ENCODE data around the gene SMAD9. TPM values are rescaled to one million over a fixed set of nuclear protein-coding genes. Genes with fewer than 3 reads are reported as not detected.

Gene SMAD9
- total RNA-seq, 1 experiment from 2014 or later = 1.1 TPM

GRCh38 chr13:36862722-36863121 lies 57.3 kb downstream of the SMAD9 start:
- Histone ChIP-seq H4K5ac (ENCODE audit: insufficient read length, low read depth, low read length) (no peak overlapping the region), H3K4me2 (ENCODE audit: insufficient read depth, insufficient read length, low read length) (no peak overlapping the region), H3K18ac (ENCODE audit: insufficient read length, low read depth, low read length) (no peak overlapping the region), H3K4ac (ENCODE audit: low read depth, low read length) (no peak overlapping the region), H3T11ph (ENCODE audit: low read length) (no peak overlapping the region), H2BK15ac (ENCODE audit: low read depth, low read length) (no peak overlapping the region), H3K27me3 (ENCODE audit: insufficient read depth, low read length) (no peaks in the 10 kb centered on the region), H2AFZ (ENCODE audit: low read length) (no peak overlapping the region), H3K79me1 (ENCODE audit: insufficient read depth, low read depth, low read length, poor library complexity, severe bottlenecking) (no peaks in the 10 kb centered on the region), H2BK5ac (ENCODE audit: insufficient read length, low read length) (no peak overlapping the region), H4K91ac (ENCODE audit: insufficient read length, low read depth, low read length) (no peak overlapping the region), H2AK5ac (ENCODE audit: insufficient read length, low read length) (no peak overlapping the region), H2BK12ac (ENCODE audit: insufficient read length, low read depth, low read length) (no peak overlapping the region), H3K23me2 (ENCODE audit: insufficient read length, low read depth, low read length, poor library complexity, severe bottlenecking) (no peaks in the 10 kb centered on the region), H2BK120ac (ENCODE audit: low read depth, low read length, poor library complexity, severe bottlenecking) (no peak overlapping the region), H3K27ac (ENCODE audit: insufficient read length, low read depth, low read length) (no peak overlapping the region), H3K14ac (ENCODE audit: insufficient read depth, low read length) (no peak overlapping the region), H3K9me3 (ENCODE audit: control insufficient read depth, low read depth, low read length) (no peaks in the 10 kb centered on the region), H3K9ac (ENCODE audit: extremely low read depth, insufficient read length, low read length) (no peak overlapping the region), H3K79me2 (ENCODE audit: insufficient read depth, low read length) (no peaks in the 10 kb centered on the region), H3K56ac (ENCODE audit: insufficient read length, low read depth, low read length) (no peak overlapping the region), H2BK20ac (ENCODE audit: low read depth, low read length, poor library complexity, severe bottlenecking) (no peak overlapping the region), H4K20me1 (ENCODE audit: control insufficient read depth, insufficient read depth, insufficient read length) (no peaks in the 10 kb centered on the region), H4K8ac (replicated peaks; ENCODE audit: insufficient read length, low read depth, low read length) (no peak overlapping the region), H3K4me1 (ENCODE audit: insufficient read depth, low read length) (peaks cover 5% of the 10 kb centered on the region; the same call in 1 of the 2 replicates), H3K23ac (ENCODE audit: insufficient read length, low read depth, low read length) (no peak overlapping the region)
- no CpG with 5 or more reads among the region's 7 CpGs for WGBS (ENCODE audit: extremely low coverage, insufficient read length, low lambda C conversion rate)
- Mint-ChIP-seq H3K4me3 (no peak overlapping the region), H3K4me1 (peaks cover 20 to 25% of the 10 kb centered on the region in 2 experiments), H3K36me3 (ENCODE audit: insufficient read depth in 1 of 3, low read depth in 3 of 3) (no peaks in the 10 kb centered on the region; a peak in 1 of 7 replicates), H3K9me3 (no peaks in the 10 kb centered on the region), H3K27me3 (ENCODE audit: low read depth) (peaks cover 1% of the 10 kb centered on the region; the same call in 1 of the 2 replicates), H3K27ac (no peak overlapping the region)
- TF ChIP-seq CTCF (conservative IDR thresholded peaks at IDR 0.05) = no peak
- DNase-seq = no peak
